Activated T-helper 17 cell treated with anti-CD3 and anti-CD28 coated beads, Interleukin-2, amount 50 U/mL, for 72 hours (primary cell): ENCODE measurements around the gene PSTPIP1. TPM values are rescaled to one million over a fixed set of nuclear protein-coding genes. Genes with fewer than 3 reads are reported as not detected.

Experiments
- ATAC-seq: fragments of 150-1000 bp; cut with Tn5 transposase; replicated peaks from 2 replicates; pipeline ENCODE4 v1.10.0; 2021; ENCODE audit warnings: mild to moderate bottlenecking, moderate library complexity
- H3K27ac Mint-ChIP-seq: one replicate; pipeline ENCODE4 v1.8.0; 2022; ENCODE audit warnings: mixed read lengths
- H3K27me3 Mint-ChIP-seq: one replicate; pipeline ENCODE4 v1.8.0; 2022; ENCODE audit warnings: mixed read lengths
- H3K36me3 Mint-ChIP-seq: one replicate; pipeline ENCODE4 v1.8.0; 2022; ENCODE audit warnings: low read depth, mild to moderate bottlenecking, mixed read lengths
- H3K4me1 Mint-ChIP-seq: one replicate; pipeline ENCODE4 v1.8.0; 2022; ENCODE audit warnings: mixed read lengths
- H3K4me3 Mint-ChIP-seq: one replicate; pipeline ENCODE4 v1.8.0; 2022; ENCODE audit warnings: mild to moderate bottlenecking, mixed read lengths
- H3K9me3 Mint-ChIP-seq: one replicate; pipeline ENCODE4 v1.8.0; 2022; ENCODE audit warnings: mixed read lengths
- total RNA-seq, 2 donors: library from RNA; stranded (reverse); gene quantifications; one replicate each; pipeline ENCODE4 v1.2.3, GENCODE V29; 2022

Gene PSTPIP1
- total RNA-seq, 2 donors from 2014 or later = 125 to 137 TPM

- Mint-ChIP-seq H3K4me1 (peaks cover 29% of the 10 kb centered on the region), H3K9me3 (no peaks in the 10 kb centered on the region), H3K27ac (peak overlapping the region; percentile 99), H3K36me3 (peaks cover 74% of the 10 kb centered on the region), H3K4me3 (no peak overlapping the region), H3K27me3 (no peaks in the 10 kb centered on the region)
- ATAC-seq = peak; percentile 23
Measured at GRCh38 chr15:77024273-77025082, 29.6 kb downstream of the PSTPIP1 start.

- no peak for ATAC-seq
- H3K36me3 Mint-ChIP-seq = peaks cover 77% of the 10 kb centered on the region
- peak overlapping the region; percentile 28 for H3K27ac Mint-ChIP-seq
- no peak overlapping the region for H3K4me3 Mint-ChIP-seq
- no peaks in the 10 kb centered on the region for H3K9me3 Mint-ChIP-seq
- peaks cover 22% of the 10 kb centered on the region for H3K4me1 Mint-ChIP-seq
- H3K27me3 Mint-ChIP-seq = no peaks in the 10 kb centered on the region
Measured at GRCh38 chr15:77025083-77025901, 30.4 kb downstream of the PSTPIP1 start.

GRCh38 chr15:77025941-77026411, 31.1 kb downstream of the PSTPIP1 start:
- Mint-ChIP-seq H3K27me3 (no peaks in the 10 kb centered on the region), H3K4me3 (no peak overlapping the region), H3K9me3 (no peaks in the 10 kb centered on the region), H3K27ac (peak overlapping the region; percentile 28), H3K4me1 (peaks cover 18% of the 10 kb centered on the region), H3K36me3 (peaks cover 71% of the 10 kb centered on the region)
- ATAC-seq = no peak

- ATAC-seq = no peak
- Mint-ChIP-seq H3K36me3 (peaks cover 68% of the 10 kb centered on the region), H3K4me1 (peaks cover 17% of the 10 kb centered on the region), H3K9me3 (no peaks in the 10 kb centered on the region), H3K27me3 (no peaks in the 10 kb centered on the region), H3K4me3 (no peak overlapping the region), H3K27ac (no peak overlapping the region)
Measured at GRCh38 chr15:77026501-77027110, 31.7 kb downstream of the PSTPIP1 start.

- Mint-ChIP-seq H3K36me3 (peaks cover 62% of the 10 kb centered on the region), H3K4me1 (peaks cover 11% of the 10 kb centered on the region), H3K27ac (no peak overlapping the region)
Measured at GRCh38 chr15:77027111-77027696, 32.3 kb downstream of the PSTPIP1 start.

GRCh38 chr15:77027697-77028450, 32.9 kb downstream of the PSTPIP1 start:
- Mint-ChIP-seq H3K36me3 (peaks cover 55% of the 10 kb centered on the region), H3K4me3 (no peak overlapping the region), H3K9me3 (no peaks in the 10 kb centered on the region), H3K27me3 (no peaks in the 10 kb centered on the region), H3K4me1 (peaks cover 7% of the 10 kb centered on the region), H3K27ac (no peak overlapping the region)
- ATAC-seq = no peak

More at GRCh38 chr15:77027111-77027696, 32.3 kb downstream of the PSTPIP1 start:
- ATAC-seq = no peak
- Mint-ChIP-seq H3K9me3 (no peaks in the 10 kb centered on the region), H3K27me3 (no peaks in the 10 kb centered on the region), H3K4me3 (no peak overlapping the region)

GRCh38 chr15:77028451-77029165, 33.7 kb downstream of the PSTPIP1 start:
- Mint-ChIP-seq H3K27ac (peak overlapping the region; percentile 61), H3K27me3 (no peaks in the 10 kb centered on the region), H3K36me3 (peaks cover 49% of the 10 kb centered on the region), H3K9me3 (no peaks in the 10 kb centered on the region), H3K4me1 (peaks cover under 1% of the 10 kb centered on the region), H3K4me3 (no peak overlapping the region)
- ATAC-seq = no peak

GRCh38 chr15:77029166-77030047, 34.5 kb downstream of the PSTPIP1 start:
- Mint-ChIP-seq H3K9me3 (no peaks in the 10 kb centered on the region), H3K4me1 (no peaks in the 10 kb centered on the region), H3K4me3 (no peak overlapping the region), H3K27ac (peak overlapping the region; percentile 61), H3K27me3 (no peaks in the 10 kb centered on the region), H3K36me3 (peaks cover 54% of the 10 kb centered on the region)
- no peak for ATAC-seq

- H3K27me3 Mint-ChIP-seq = no peaks in the 10 kb centered on the region
- no peak overlapping the region for H3K27ac Mint-ChIP-seq
- no peaks in the 10 kb centered on the region for H3K9me3 Mint-ChIP-seq
- no peaks in the 10 kb centered on the region for H3K4me1 Mint-ChIP-seq
- ATAC-seq = no peak
- peaks cover 58% of the 10 kb centered on the region for H3K36me3 Mint-ChIP-seq
- no peak overlapping the region for H3K4me3 Mint-ChIP-seq
Measured at GRCh38 chr15:77030048-77030927, 35.4 kb downstream of the PSTPIP1 start.

GRCh38 chr15:77030928-77031375, 36.0 kb downstream of the PSTPIP1 start:
- Mint-ChIP-seq H3K4me1 (no peaks in the 10 kb centered on the region), H3K27me3 (no peaks in the 10 kb centered on the region), H3K9me3 (no peaks in the 10 kb centered on the region), H3K4me3 (no peak overlapping the region), H3K36me3 (peaks cover 58% of the 10 kb centered on the region), H3K27ac (peak overlapping the region; percentile 34)
- ATAC-seq = no peak

- Mint-ChIP-seq H3K36me3 (peaks cover 60% of the 10 kb centered on the region), H3K9me3 (no peaks in the 10 kb centered on the region), H3K27ac (peak overlapping the region; percentile 34), H3K27me3 (no peaks in the 10 kb centered on the region), H3K4me1 (no peaks in the 10 kb centered on the region), H3K4me3 (no peak overlapping the region)
- ATAC-seq = peak; percentile 17
Measured at GRCh38 chr15:77031376-77032050, 36.6 kb downstream of the PSTPIP1 start.
